HG02642 (cell line): ENCODE data around the gene SHC2.

Experiments used
- ATAC-seq: cut with Tn5 transposase; IDR thresholded peaks from one replicate; pipeline ENCODE4 v1.9.1; 2021; ENCODE audit warnings: mild to moderate bottlenecking; ENCODE audit not compliant: unreplicated experiment, poor library complexity

SHC2 gene

DNA sequence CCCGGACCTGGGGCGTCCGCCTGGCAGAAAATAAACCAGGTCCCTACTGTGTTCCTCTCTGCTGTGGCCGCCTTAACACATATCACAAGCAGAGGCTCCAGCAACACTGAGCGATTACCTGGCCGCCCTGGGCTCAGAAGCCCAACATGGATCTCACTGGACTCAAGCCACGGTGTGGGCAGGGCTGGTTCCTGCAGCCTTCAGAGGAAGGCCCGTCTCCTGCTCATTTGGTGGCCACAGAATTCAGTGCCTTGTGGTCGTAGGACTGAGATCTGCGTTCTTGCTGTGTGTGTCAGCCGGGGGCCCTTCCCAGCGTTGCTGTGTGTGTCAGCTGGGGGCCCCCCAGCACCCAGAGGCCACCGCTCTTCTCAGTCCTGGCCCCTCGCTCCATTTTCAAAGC is 82.1 kb downstream of the SHC2 start:
- no peak for ATAC-seq

DNA sequence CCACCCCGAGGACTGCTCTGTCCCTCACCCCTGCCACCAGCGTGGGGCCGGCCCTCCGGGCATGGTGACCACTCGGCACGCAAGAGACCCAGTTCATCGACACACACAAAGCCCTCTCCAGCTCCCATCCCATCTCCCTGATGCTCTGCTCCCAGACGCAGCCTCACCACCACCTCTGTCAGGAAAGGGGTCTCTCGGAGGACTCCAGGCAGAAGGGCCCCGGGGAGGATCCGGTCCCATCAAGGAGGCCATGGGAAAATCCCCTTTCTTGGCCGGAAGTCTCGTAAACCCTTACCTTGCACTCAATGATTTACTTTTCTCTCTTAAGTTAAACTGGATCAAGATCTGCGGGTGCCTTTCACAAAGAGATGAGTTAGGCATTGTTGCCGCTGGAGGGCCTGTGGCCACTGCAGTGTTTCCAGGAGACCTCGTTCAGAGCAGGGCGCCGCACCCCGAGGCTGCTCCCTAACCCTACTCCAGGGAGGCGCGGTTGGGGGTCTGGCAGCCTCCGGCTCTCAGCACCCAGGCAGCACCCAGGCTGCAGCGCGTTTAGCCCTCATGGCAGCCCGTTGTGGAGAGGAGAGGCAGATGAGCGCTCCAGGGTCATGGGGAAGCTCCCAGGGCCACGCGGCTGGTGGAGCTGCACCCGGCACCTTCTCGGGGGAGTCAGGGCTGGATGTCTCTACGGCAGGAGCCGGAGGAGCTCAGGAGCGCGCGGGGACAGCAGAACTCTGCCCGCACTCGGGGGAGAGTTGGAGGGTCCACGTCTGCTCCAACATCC is 82.8 kb downstream of the SHC2 start:
- no peak for ATAC-seq

DNA sequence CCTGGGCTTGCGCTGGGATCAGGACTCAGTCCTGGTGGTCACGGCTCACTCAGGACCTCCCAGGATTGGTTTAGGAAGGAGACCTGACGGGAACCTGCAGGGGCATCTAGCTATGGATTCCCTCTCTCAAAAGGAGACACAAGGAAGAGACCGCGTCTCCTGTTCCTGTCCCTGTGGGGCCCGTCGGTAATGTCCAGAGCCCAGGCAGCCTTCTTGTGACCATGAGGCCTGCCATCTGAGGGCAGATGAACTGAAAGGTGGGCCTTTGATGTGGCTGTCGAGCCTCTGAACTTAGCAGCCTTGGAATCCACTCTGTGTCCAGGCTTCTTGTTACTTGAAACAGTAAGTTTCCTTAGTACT is 84.7 kb downstream of the SHC2 start:
- ATAC-seq: no peak

DNA sequence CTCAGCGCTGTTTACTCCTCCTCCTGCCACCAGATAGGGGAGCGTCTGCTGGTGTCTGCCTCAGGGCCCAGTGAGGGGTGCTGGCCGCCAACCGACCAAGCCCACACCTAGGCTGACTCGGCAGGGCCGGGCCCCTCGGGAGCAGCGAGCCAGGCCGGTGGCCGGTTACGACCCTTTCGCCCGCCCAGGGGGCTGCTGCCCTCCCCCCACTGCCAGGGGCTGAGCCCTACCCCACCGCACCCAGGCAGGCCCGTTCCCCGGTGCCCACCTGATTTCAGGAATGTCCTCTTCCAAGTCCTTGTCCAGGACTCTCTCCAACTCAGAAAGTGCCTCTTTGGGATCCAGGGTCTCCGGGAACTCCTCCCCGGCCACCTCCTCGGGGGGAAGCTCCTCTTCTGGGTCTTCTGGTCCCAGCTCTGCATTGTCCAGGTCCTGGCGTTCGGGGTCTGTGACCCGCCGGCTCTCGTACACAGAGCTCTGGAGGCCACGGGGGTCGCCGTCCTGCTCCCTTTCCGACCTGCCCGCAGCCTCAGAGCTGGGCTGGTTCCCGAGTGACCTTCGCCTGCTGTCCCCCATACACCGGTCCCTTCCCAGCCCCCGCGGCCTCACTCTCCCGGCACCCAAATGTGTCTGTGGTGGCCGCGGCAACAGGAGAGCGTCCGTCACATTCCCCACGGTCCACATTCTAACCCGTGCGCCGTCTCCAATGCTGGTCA is 85.3 kb downstream of the SHC2 start:
- ATAC-seq: no peak

DNA sequence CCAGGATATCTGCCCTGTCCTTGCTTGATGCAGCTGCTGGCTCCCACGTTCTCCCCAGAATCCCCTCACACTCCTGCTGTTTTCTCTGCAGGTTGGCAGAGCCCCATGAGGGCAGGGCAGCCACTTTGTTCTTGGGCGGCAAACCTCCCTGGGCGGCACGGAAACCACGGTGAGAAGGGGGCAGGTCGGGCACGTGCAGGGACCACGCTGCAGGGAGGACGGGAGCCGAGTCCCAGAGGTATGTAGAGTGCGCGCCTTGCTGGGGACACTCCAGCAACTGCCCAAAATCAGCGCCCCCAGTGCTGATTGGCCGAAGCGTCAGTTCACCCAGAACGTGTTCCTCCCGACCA is 86.0 kb downstream of the SHC2 start:
- no peak for ATAC-seq

DNA sequence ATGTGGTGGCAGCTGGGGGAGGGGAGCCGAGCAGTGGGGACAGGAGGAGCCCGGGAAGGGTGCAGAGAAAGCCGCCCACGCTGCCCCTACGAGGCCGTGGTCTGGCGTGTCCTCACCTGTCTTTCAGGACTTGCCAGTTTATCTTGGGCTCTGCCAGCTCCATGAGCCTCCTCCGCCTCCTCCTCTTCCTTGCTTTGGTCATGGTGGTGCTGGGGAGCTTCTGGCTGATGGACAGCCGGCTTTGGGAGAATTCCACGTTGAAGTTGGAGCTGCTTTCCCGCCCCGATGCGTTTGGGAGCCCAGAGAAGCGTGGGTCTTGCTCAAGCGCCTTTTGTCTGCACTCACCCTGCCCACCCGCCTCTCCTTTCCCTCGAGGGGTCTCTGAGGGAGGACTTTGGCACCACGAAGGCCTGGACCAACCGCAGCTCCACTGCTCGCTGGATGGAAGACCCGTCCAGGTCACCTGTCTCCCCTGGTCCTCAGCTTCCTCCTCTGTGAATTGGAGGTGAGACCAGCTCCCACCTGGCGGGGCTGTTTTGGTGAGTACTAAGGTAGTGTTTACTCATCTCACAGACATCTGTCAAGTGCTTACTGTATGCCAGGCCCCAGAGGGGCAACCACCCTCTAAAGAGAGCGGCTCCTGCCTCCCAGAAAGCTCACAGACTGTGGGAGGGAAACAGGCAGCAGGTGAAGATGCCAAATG is 86.5 kb downstream of the SHC2 start:
- no peak for ATAC-seq

DNA sequence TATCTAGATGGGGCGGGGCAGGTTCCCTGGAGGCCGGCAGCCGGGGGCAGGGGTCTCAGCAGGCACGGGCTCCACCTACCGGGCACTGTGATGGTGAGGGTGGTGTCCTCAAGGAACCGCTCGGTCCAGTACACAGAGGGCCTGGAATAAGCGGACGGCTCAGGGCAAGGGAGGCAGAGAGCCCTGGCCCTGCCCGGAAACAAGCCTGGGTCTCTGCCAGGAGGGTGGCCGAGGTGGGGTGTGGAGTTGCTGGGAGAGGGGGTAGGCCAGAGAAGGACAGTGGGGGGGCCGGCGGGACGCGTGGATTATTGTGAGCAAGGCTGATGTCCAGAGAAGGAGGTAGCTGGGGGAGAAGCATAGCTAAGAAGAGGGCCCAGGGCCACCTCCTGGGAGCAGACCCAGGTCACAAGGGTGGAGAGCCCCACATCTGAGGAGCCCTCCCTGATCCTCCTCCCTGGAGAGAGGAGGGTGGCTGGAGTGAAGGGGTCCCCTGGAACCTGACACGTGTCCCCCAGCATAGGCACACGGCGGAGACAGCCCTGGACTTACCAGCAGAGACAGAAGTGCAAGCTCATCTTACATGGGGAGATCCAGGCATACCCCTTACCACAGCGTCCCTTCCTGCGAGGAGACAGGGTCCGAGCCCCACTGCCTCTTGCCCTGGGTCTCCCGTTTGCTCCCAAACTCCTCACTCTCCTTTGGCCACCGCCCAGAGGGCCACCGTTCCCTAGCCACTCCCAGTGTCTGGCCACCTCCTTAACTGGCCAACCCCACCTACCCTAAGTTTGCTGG is 87.2 kb downstream of the SHC2 start:
- ATAC-seq: no peak

DNA sequence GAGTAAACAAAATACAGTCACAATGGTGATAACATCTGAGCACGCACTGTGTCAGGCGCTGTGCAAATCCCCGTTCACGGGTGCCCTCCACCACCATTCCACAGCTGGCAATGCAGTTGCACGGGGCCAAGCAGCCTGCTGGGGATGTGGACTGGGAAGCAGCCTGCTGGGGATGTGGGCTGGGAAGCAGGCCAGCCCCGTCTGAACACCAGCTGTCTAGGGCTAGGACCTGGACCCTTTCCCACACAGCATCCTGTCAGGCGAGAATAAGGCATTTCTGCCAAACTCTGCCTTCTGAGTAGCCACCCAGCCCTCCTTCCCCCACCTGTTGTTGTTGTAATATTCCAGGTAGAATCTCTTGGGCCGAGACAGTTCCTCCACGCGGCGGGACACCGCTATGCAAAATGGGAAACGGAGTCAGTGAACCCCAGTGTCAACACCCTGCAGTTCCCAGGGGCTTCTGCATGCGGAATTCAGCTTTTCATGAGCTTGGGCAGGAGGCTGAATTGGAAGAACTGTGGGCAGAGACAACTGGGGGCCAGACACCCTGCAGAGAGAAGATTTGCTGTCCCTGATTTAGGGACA is 88.4 kb downstream of the SHC2 start:
- no peak for ATAC-seq

DNA sequence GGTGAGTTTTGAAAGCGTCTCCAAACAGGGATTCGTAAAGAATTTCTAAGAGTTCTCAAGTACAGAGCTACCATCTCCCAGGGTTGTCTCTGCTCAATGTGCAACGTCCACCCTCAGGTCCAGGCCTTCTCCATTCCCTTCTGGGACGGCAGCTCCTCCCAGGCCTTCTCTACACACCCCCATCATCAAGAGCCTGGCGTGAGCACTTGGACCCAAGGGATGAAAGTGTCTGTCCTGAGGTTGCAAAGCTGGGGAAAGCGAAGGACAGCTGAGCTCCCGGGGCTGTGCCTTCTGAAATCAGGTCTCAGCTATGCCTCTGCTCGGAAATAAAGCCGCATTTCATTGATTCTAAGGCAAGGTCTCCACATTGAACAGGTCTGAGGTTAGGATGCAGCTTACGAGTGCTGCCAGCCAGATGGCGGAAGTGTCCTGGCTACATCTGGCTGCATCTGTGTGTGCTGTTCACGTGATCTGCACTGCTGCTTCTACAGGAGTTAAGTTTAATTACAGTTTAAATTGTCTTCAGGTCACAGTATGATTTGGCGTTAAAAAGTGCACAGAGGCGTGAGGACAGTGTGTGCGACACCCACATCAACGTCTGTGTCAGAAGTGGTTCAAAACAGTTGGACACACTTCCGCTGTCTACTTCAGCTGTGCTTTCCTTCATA is 89.2 kb downstream of the SHC2 start:
- ATAC-seq: no peak

DNA sequence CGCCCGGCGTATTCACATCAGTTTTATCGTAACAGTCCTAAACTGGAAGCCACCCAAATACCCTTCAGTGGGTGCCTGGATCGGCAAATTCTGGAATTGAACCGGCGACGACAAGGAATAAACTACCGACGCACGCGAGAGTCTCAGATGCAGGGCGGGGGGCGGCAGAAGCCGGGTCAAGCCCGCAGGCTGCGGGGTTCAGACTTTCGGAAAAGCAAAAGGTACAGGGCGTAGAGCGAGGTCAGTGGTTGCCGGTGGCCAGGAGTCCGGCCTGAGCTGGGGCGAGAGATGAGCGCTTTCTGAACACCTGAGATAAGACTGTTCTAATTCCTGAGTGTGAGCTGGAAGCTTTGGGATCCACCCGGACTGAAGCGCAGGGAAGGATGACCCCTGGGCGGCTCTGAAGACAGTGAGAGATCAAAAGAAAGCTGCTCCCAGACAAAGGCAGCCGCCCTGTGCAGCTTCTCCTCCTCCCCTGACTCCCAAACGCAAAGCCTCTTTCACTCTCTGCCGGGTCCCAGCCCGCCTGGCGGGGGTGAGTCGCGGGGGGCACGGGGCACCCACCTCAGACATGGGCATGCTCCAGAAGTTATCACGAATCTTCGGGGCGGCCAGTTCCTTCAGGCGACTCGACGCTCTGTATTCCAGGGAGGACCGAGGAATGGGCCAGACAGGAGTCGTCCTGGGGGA is 90.0 kb downstream of the SHC2 start:
- ATAC-seq: no peak

DNA sequence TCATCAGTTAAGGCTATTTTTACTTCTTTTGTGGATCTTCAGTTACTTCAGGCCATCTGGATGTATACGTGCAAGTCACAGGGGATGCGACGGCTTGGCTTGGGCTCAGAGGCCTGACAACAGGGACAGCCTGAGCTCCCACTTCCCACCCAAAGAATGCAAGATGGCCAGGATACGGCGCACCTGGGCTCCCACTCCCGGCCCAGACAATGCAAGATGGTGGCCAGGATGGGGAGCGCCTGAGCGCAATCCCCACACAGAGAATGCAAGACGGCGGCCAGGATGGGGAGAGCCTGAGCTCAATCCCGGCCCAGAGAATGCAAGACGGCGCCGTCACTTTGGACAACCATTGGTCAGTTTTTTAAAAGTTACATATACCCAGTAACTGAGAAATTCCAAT is 91.0 kb downstream of the SHC2 start:
- ATAC-seq: no peak

DNA sequence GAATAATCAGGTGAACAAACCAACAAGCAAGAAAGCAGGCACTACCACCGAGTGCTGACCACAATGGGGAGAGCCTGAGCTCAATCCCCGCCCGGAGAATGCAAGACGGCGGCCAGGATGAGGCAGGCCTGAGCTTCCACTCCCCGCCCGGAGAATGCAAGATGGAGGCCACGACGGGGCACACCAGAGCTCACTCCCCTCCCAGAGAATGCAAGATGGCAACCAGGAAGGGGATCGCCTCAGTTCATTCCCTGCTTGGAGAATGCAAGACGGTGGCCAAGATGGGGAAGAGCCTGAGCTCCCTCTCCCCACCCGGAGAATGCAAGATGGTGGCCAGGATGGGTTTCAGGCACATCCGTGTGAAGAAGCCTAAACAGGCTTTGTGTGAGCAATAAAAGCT is 91.6 kb downstream of the SHC2 start:
- no peak for ATAC-seq

DNA sequence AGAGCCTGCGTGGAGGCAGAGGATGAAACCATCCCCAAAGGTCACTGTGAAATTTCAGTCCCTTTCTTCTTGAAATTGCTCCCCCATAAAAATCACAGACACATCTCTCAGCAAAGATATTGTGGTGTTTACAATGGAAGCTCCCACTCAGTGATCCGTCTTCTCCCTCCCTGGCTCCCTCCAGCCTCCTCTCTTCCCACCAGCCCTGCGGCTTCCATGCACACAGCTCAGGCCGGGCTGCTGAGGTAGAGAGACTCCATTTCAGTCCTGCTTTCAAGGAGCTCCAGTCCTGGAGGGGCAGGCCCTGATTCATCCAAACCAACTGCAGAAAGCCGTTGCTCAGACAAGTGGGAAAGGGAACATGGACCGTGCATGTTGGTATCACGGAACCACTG is 92.2 kb downstream of the SHC2 start:
- ATAC-seq: no peak

DNA sequence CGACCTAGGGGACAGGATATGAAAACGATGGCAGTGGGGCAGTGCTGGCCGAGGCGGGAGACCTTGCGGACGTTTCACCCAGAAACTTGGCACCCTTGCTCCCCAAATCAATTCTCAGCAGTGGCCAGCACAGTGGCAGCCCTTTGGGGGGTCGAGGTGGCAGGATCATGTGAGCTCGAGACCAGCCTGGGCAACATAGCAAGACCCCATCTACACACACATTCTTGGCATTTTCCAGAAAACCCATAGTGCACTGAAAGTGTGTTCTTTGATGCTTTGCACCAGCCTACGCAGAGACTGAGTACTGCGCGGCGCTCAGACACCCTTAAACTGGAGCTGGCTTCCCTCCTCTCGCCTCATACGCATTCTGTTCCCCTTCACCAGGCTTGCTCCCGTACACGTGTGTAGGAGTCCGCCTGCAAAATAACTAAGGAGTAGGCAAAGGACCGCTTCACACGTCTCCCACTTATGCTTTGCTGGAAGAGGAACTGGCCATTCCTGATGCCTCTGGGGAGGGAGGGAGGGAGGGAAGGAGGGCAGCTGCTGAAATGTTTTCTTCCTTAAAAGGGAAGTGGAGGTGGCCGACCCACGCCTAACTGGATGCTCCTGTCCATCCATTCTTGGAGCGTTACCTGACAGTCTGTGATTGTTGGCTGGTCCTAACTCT is 92.7 kb downstream of the SHC2 start:
- no peak for ATAC-seq

DNA sequence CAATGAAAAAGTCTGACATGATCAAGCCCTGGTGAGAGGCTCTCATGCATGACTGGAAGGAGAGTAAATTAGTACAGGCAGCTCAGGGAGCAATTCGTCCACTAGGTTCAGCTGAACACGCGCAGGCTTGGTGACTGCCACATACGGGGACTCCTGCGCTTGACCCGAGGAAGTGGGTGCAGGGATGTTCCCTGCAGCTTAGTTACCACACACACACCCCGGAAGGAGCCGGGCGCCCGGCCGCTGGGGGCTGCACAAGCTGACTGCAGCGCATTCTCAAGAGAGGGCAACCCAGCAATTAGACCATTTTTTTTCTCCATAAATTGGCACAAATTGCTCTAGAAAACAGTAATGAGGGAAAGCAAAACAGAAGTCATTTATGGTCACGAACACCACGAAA is 93.3 kb downstream of the SHC2 start:
- no peak for ATAC-seq

DNA sequence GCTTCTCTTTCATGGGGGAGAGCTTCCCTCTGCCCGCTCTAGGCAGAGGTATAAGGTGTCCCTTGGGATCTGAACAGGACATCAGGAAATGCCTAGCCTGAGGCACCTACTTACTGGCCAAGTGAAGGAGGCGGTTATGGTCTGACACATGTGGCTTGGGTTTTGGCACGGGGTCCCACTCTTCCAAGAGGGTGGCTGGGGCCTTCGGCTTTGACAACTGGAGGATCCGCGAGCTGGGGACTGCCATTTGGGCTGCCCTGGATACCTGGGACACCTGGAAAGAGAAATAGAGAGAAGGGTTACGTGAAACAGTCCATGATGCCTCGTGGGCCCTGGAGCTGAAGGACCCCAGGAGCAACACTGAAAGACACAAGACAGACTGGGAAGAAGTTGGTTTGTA is 93.9 kb downstream of the SHC2 start:
- no peak for ATAC-seq
